ENCODE measurements around the gene CSNK1D. TPM values are rescaled to one million over a fixed set of nuclear protein-coding genes. Genes with fewer than 3 reads are reported as not detected.

The CSNK1D gene
- total RNA-seq, 1 donor from 2014 or later = 21.4 TPM

GRCh38 chr17:82309656-82310570 lies 36.4 kb upstream of the CSNK1D start:
- Histone ChIP-seq H3K9ac (ENCODE audit: low read depth in 1 of 3, low read length in 3 of 3) (no peak overlapping the region), H3K9me3 (ENCODE audit: control insufficient read depth in 3 of 3, low read length in 3 of 3) (no peaks in the 10 kb centered on the region), H3K36me3 (ENCODE audit: control insufficient read depth in 3 of 3, insufficient read depth in 3 of 3, low read length in 3 of 3) (no peaks in the 10 kb centered on the region), H3K4me1 (ENCODE audit: control insufficient read depth in 3 of 3, insufficient read depth in 3 of 3, low read length in 3 of 3) (no peaks in the 10 kb centered on the region), H3K27me3 (ENCODE audit: control insufficient read depth in 3 of 3, insufficient read depth in 3 of 3, low read length in 3 of 3) (peaks cover 25 to 28% (median 26%) of the 10 kb centered on the region in 3 donors), H3K4me3 (ENCODE audit: low read length in 3 of 3) (no peak overlapping the region), H3K27ac (ENCODE audit: low read depth, low read length) (no peak overlapping the region)

- Histone ChIP-seq H3K9me3 (ENCODE audit: control insufficient read depth in 3 of 3, low read length in 3 of 3) (no peaks in the 10 kb centered on the region), H3K27ac (ENCODE audit: low read depth, low read length) (no peak overlapping the region), H3K4me3 (ENCODE audit: low read length in 3 of 3) (no peak overlapping the region), H3K9ac (ENCODE audit: low read depth in 1 of 3, low read length in 3 of 3) (no peak overlapping the region), H3K36me3 (ENCODE audit: control insufficient read depth in 3 of 3, insufficient read depth in 3 of 3, low read length in 3 of 3) (no peaks in the 10 kb centered on the region), H3K4me1 (ENCODE audit: control insufficient read depth in 3 of 3, insufficient read depth in 3 of 3, low read length in 3 of 3) (peaks cover 0 to 5% (median 0%) of the 10 kb centered on the region in 3 donors), H3K27me3 (ENCODE audit: control insufficient read depth in 3 of 3, insufficient read depth in 3 of 3, low read length in 3 of 3) (peaks cover 7 to 13% (median 11%) of the 10 kb centered on the region in 3 donors)
These were observed 32.3 kb upstream of the CSNK1D start for GRCh38 chr17:82305727-82306300.

- peaks cover 2 to 8% (median 3%) of the 10 kb centered on the region in 3 donors for H3K27me3 ChIP-seq (ENCODE audit: control insufficient read depth in 3 of 3, insufficient read depth in 3 of 3, low read length in 3 of 3)
- peaks cover 0 to 8% (median 2%) of the 10 kb centered on the region in 3 donors for H3K4me1 ChIP-seq (ENCODE audit: control insufficient read depth in 3 of 3, insufficient read depth in 3 of 3, low read length in 3 of 3)
- no peak overlapping the region for H3K9ac ChIP-seq (ENCODE audit: low read depth in 1 of 3, low read length in 3 of 3)
- no peaks in the 10 kb centered on the region for H3K36me3 ChIP-seq (ENCODE audit: control insufficient read depth in 3 of 3, insufficient read depth in 3 of 3, low read length in 3 of 3)
- H3K4me3 ChIP-seq (ENCODE audit: low read length in 3 of 3) = no peak overlapping the region
- H3K27ac ChIP-seq (ENCODE audit: low read depth, low read length) = no peak overlapping the region
- no peaks in the 10 kb centered on the region for H3K9me3 ChIP-seq (ENCODE audit: control insufficient read depth in 3 of 3, low read length in 3 of 3)
These were observed 31.6 kb upstream of the CSNK1D start for GRCh38 chr17:82304826-82305726.

- no peak overlapping the region for H3K4me3 ChIP-seq (ENCODE audit: low read length in 3 of 3)
- H3K36me3 ChIP-seq (ENCODE audit: control insufficient read depth in 3 of 3, insufficient read depth in 3 of 3, low read length in 3 of 3) = no peaks in the 10 kb centered on the region
- H3K27me3 ChIP-seq (ENCODE audit: control insufficient read depth in 3 of 3, insufficient read depth in 3 of 3, low read length in 3 of 3) = peaks cover 0 to 4% (median 0%) of the 10 kb centered on the region in 3 donors
- H3K27ac ChIP-seq (ENCODE audit: low read depth, low read length) = no peak overlapping the region
- no peaks in the 10 kb centered on the region for H3K9me3 ChIP-seq (ENCODE audit: control insufficient read depth in 3 of 3, low read length in 3 of 3)
- H3K4me1 ChIP-seq (ENCODE audit: control insufficient read depth in 3 of 3, insufficient read depth in 3 of 3, low read length in 3 of 3) = peaks cover 0 to 9% (median 2%) of the 10 kb centered on the region in 3 donors
- H3K9ac ChIP-seq (ENCODE audit: low read depth in 1 of 3, low read length in 3 of 3) = no peak overlapping the region
These were observed 30.7 kb upstream of the CSNK1D start for GRCh38 chr17:82303944-82304808.

GRCh38 chr17:82302991-82303943 lies 29.8 kb upstream of the CSNK1D start:
- H3K27me3 ChIP-seq (ENCODE audit: control insufficient read depth in 3 of 3, insufficient read depth in 3 of 3, low read length in 3 of 3) = no peaks in the 10 kb centered on the region

GRCh38 chr17:82302568-82302963 lies 29.1 kb upstream of the CSNK1D start:
- Histone ChIP-seq H3K9me3 (ENCODE audit: control insufficient read depth in 3 of 3, low read length in 3 of 3) (no peaks in the 10 kb centered on the region), H3K9ac (ENCODE audit: low read depth in 1 of 3, low read length in 3 of 3) (no peak overlapping the region), H3K27me3 (ENCODE audit: control insufficient read depth in 3 of 3, insufficient read depth in 3 of 3, low read length in 3 of 3) (no peaks in the 10 kb centered on the region), H3K27ac (ENCODE audit: low read depth, low read length) (no peak overlapping the region), H3K4me3 (ENCODE audit: low read length in 3 of 3) (no peak overlapping the region), H3K4me1 (ENCODE audit: control insufficient read depth in 3 of 3, insufficient read depth in 3 of 3, low read length in 3 of 3) (peaks cover 16 to 25% (median 16%) of the 10 kb centered on the region in 3 donors), H3K36me3 (ENCODE audit: control insufficient read depth in 3 of 3, insufficient read depth in 3 of 3, low read length in 3 of 3) (no peaks in the 10 kb centered on the region)

More at GRCh38 chr17:82302991-82303943, 29.8 kb upstream of the CSNK1D start:
- H3K36me3 ChIP-seq (ENCODE audit: control insufficient read depth in 3 of 3, insufficient read depth in 3 of 3, low read length in 3 of 3) = no peaks in the 10 kb centered on the region
- no peaks in the 10 kb centered on the region for H3K9me3 ChIP-seq (ENCODE audit: control insufficient read depth in 3 of 3, low read length in 3 of 3)
- H3K27ac ChIP-seq (ENCODE audit: low read depth, low read length) = no peak overlapping the region
- H3K9ac ChIP-seq (ENCODE audit: low read depth in 1 of 3, low read length in 3 of 3) = no peak overlapping the region
- H3K4me3 ChIP-seq (ENCODE audit: low read length in 3 of 3) = no peak overlapping the region
- H3K4me1 ChIP-seq (ENCODE audit: control insufficient read depth in 3 of 3, insufficient read depth in 3 of 3, low read length in 3 of 3) = peaks cover 8 to 18% (median 9%) of the 10 kb centered on the region in 3 donors

GRCh38 chr17:82301916-82302567 lies 28.5 kb upstream of the CSNK1D start:
- Histone ChIP-seq H3K27me3 (ENCODE audit: control insufficient read depth in 3 of 3, insufficient read depth in 3 of 3, low read length in 3 of 3) (no peaks in the 10 kb centered on the region), H3K36me3 (ENCODE audit: control insufficient read depth in 3 of 3, insufficient read depth in 3 of 3, low read length in 3 of 3) (no peaks in the 10 kb centered on the region), H3K27ac (ENCODE audit: low read depth, low read length) (no peak overlapping the region), H3K9ac (ENCODE audit: low read depth in 1 of 3, low read length in 3 of 3) (no peak overlapping the region), H3K4me1 (ENCODE audit: control insufficient read depth in 3 of 3, insufficient read depth in 3 of 3, low read length in 3 of 3) (peaks cover 21 to 31% (median 22%) of the 10 kb centered on the region in 3 donors), H3K4me3 (ENCODE audit: low read length in 3 of 3) (no peak overlapping the region), H3K9me3 (ENCODE audit: control insufficient read depth in 3 of 3, low read length in 3 of 3) (no peaks in the 10 kb centered on the region)

- H3K4me1 ChIP-seq (ENCODE audit: control insufficient read depth in 3 of 3, insufficient read depth in 3 of 3, low read length in 3 of 3) = peaks cover 25 to 37% (median 26%) of the 10 kb centered on the region in 3 donors
- no peaks in the 10 kb centered on the region for H3K36me3 ChIP-seq (ENCODE audit: control insufficient read depth in 3 of 3, insufficient read depth in 3 of 3, low read length in 3 of 3)
- H3K27me3 ChIP-seq (ENCODE audit: control insufficient read depth in 3 of 3, insufficient read depth in 3 of 3, low read length in 3 of 3) = no peaks in the 10 kb centered on the region
- H3K27ac ChIP-seq (ENCODE audit: low read depth, low read length) = no peak overlapping the region
- no peaks in the 10 kb centered on the region for H3K9me3 ChIP-seq (ENCODE audit: control insufficient read depth in 3 of 3, low read length in 3 of 3)
- H3K4me3 ChIP-seq (ENCODE audit: low read length in 3 of 3) = no peak overlapping the region
- no peak overlapping the region for H3K9ac ChIP-seq (ENCODE audit: low read depth in 1 of 3, low read length in 3 of 3)
These were observed 27.9 kb upstream of the CSNK1D start for GRCh38 chr17:82301300-82301915.

Measured in skeletal muscle tissue (tissue), 4 donors.